Measurements from ENCODE around the gene HPCAL1.

DNA sequence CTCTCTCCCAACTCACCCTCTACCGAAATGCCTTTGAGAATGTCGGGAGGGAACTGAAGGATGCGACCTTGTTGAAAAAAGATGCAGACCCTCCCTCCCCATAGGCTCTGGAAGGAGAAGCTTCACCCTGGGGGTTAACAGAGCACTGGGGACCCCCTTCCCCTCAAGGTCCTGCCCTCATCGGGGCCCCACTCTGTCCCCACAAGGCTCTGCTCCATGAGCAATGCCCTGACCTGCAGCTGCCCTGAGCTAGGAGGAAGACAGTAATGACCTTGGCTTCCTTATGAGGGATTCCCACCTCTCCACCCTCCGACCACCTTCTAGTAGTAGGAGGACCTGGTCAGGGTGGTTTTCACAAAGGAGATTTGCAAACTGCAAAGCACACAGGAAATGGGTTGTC, 44.4 kb upstream of the HPCAL1 start:
- TF ChIP-seq, protein P1, sequence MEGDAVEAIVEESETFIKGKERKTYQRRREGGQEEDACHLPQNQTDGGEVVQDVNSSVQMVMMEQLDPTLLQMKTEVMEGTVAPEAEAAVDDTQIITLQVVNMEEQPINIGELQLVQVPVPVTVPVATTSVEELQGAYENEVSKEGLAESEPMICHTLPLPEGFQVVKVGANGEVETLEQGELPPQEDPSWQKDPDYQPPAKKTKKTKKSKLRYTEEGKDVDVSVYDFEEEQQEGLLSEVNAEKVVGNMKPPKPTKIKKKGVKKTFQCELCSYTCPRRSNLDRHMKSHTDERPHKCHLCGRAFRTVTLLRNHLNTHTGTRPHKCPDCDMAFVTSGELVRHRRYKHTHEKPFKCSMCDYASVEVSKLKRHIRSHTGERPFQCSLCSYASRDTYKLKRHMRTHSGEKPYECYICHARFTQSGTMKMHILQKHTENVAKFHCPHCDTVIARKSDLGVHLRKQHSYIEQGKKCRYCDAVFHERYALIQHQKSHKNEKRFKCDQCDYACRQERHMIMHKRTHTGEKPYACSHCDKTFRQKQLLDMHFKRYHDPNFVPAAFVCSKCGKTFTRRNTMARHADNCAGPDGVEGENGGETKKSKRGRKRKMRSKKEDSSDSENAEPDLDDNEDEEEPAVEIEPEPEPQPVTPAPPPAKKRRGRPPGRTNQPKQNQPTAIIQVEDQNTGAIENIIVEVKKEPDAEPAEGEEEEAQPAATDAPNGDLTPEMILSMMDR (IDR thresholded peaks at IDR 0.05) = no peak
- TF ChIP-seq POLR2A (IDR thresholded peaks at IDR 0.05) = no peak

Measured in right lobe of liver (tissue), 4 donors.